Upper lobe of left lung (tissue), 6 donors: ENCODE measurements around the gene SLC32A1. TPM values are rescaled to one million over a fixed set of nuclear protein-coding genes. Genes with fewer than 3 reads are reported as not detected.

Source experiments
- ATAC-seq, 2 donors: fragments of 200-7000 bp; cut with Tn5 transposase; one replicate each; pipeline ENCODE4 v1.9.1; 2022; ENCODE audit warnings: mild to moderate bottlenecking in 2 of 2, moderate library complexity in 2 of 2; ENCODE audit not compliant: low FRiP score in 2 of 2
- DNase-seq, 2 donors: peaks; one replicate each; pipeline ENCODE4 v3.0.0-alpha.2; 2019 to 2020
- H3K27ac ChIP-seq, 4 donors: fragments of 200-600 bp; sonication (generic); one replicate each; pipeline ENCODE4 v1.5.1; 2016 to 2019
- H3K27me3 ChIP-seq, 4 donors: fragments of 200-600 bp; sonication (generic); one replicate each; pipeline ENCODE4 v1.5.1; 2017 to 2019
- H3K36me3 ChIP-seq, 4 donors: fragments of 200-600 bp; sonication (generic); one replicate each; pipeline ENCODE4 v1.5.1; 2016 to 2019
- H3K4me1 ChIP-seq, 4 donors: fragments of 200-600 bp; sonication (generic); one replicate each; pipeline ENCODE4 v1.5.1; 2018 to 2019
- H3K4me3 ChIP-seq, 4 donors: fragments of 200-600 bp; sonication (generic); one replicate each; pipeline ENCODE4 v1.5.1; 2017 to 2019; ENCODE audit warnings: mild to moderate bottlenecking in 2 of 4, moderate library complexity in 1 of 4
- H3K9me3 ChIP-seq, 4 donors: fragments of 200-600 bp; sonication (generic); one replicate each; pipeline ENCODE4 v1.5.1; 2018 to 2019
- EP300 ChIP-seq, 4 donors: sonication (generic); formaldehyde crosslinking; IDR thresholded peaks; one replicate each; pipeline ENCODE4 v1.5.1; 2017; ENCODE audit warnings: antibody characterized with exemption in 4 of 4, control low read depth in 2 of 4
- POLR2A ChIP-seq, 4 donors: fragments of 450-650 bp; IDR thresholded peaks; one replicate each; pipeline ENCODE4 v1.5.1; 2016 to 2017; ENCODE audit warnings: antibody characterized with exemption in 4 of 4, mild to moderate bottlenecking in 2 of 4
- POLR2AphosphoS5 ChIP-seq, 2 donors: sonication (generic); formaldehyde crosslinking; IDR thresholded peaks; one replicate each; pipeline ENCODE4 v1.5.1; 2017; ENCODE audit warnings: antibody characterized with exemption in 2 of 2
- WGBS, 2 donors: methylation state at CpG; one replicate each; pipeline ENCODE4 v1.1.5; 2017 to 2018; 5-methylcytosine and 5-hydroxymethylcytosine counted together
- total RNA-seq, 6 donors: library from RNA; depleted of rRNA in 4 of 6; stranded (reverse); fragments of >200 nt in 4 of 6; gene quantifications; one replicate each; pipeline versions ENCODE4 v1.1.0 to v1.2.1, GENCODE V29; 2016 to 2021
- TF ChIP-seq, protein P1 (sequence below), 6 experiments: fragments of 450-650 bp in 4 of 6; fragments of 200-600 bp in 2 of 6; sonication (generic) in 2 of 6; IDR thresholded peaks; one replicate each; pipeline ENCODE4 v1.5.1; 2016 to 2019; ENCODE audit warnings: antibody characterized with exemption in 6 of 6
- donor health status: DM: no; HTN: no; CAD: no; lungs with moderate emphysema.
- donor health status: DM: no; HTN: yes; CAD: no; lungs with severe emphysema.

SLC32A1 gene
- total RNA-seq, 6 donors from 2014 or later, result not detected

- 54 to 75% methylated on average over 6 of the region's 6 CpGs for WGBS, 2 donors
- Histone ChIP-seq H3K27ac (peak overlapping the region in 1 of 4 donors; percentile 37), H3K4me3 (no peak overlapping the region), H3K27me3 (no peaks in the 10 kb centered on the region), H3K9me3 (no peaks in the 10 kb centered on the region), H3K4me1 (no peaks in the 10 kb centered on the region), H3K36me3 (peaks cover 12 to 79% (median 44%) of the 10 kb centered on the region in 4 donors)
- DNase-seq, result no peak
- TF ChIP-seq, protein P1, sequence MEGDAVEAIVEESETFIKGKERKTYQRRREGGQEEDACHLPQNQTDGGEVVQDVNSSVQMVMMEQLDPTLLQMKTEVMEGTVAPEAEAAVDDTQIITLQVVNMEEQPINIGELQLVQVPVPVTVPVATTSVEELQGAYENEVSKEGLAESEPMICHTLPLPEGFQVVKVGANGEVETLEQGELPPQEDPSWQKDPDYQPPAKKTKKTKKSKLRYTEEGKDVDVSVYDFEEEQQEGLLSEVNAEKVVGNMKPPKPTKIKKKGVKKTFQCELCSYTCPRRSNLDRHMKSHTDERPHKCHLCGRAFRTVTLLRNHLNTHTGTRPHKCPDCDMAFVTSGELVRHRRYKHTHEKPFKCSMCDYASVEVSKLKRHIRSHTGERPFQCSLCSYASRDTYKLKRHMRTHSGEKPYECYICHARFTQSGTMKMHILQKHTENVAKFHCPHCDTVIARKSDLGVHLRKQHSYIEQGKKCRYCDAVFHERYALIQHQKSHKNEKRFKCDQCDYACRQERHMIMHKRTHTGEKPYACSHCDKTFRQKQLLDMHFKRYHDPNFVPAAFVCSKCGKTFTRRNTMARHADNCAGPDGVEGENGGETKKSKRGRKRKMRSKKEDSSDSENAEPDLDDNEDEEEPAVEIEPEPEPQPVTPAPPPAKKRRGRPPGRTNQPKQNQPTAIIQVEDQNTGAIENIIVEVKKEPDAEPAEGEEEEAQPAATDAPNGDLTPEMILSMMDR (IDR thresholded peaks at IDR 0.05), result no peak
- TF ChIP-seq POLR2A (IDR thresholded peaks at IDR 0.05) (no peak), POLR2AphosphoS5 (IDR thresholded peaks at IDR 0.05) (no peak), EP300 (IDR thresholded peaks at IDR 0.05) (no peak)
- ATAC-seq, result no peak
Observed at GRCh38 chr20:38755324-38755910, 31.1 kb downstream of the SLC32A1 start.

- TF ChIP-seq EP300 (IDR thresholded peaks at IDR 0.05), result peak in 1 of 4 donors; percentile 9
- TF ChIP-seq POLR2A (IDR thresholded peaks at IDR 0.05), result no peak
- Histone ChIP-seq H3K27ac (peak overlapping the region in 3 of 4 donors; percentile 5 to 63 (median 13)), H3K9me3 (no peaks in the 10 kb centered on the region), H3K36me3 (peaks cover 14 to 92% (median 55%) of the 10 kb centered on the region in 4 donors), H3K4me3 (no peak overlapping the region), H3K27me3 (no peaks in the 10 kb centered on the region), H3K4me1 (no peaks in the 10 kb centered on the region)
- 72 to 74% methylated on average over 7 of the region's 7 CpGs for WGBS, 2 donors
- DNase-seq (no peak), ATAC-seq (no peak)
Observed at GRCh38 chr20:38757145-38757775, 33.0 kb downstream of the SLC32A1 start.

DNA sequence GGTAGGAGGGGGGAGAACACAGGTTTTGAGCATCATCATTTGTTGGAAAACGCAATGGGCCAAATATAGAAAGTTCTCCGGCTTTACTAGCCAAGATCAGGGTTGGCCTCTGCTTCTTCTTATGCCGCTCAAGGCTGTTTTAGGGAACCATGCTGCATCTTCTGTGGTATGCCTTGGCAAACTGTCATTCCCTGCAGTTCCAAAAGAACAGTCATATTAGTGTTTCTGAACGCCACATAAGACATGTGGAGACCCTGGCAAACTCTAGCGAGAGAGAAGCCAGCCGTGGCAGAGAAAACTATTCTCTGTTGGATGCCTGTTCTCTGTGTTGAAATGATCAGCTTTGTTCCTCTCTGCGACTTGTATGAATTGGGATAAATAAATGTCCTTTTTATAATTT, 34.8 kb downstream of the SLC32A1 start:
- no peak for DNase-seq
- no peak overlapping the region for H3K4me3 ChIP-seq
- 88 to 99% methylated on average over 7 of the region's 7 CpGs for WGBS, 2 donors
- no peak for ATAC-seq
- H3K36me3 ChIP-seq, result peaks cover 14 to 100% (median 72%) of the 10 kb centered on the region in 4 donors
- no peak overlapping the region for H3K27ac ChIP-seq
- no peak for TF ChIP-seq POLR2AphosphoS5 (IDR thresholded peaks at IDR 0.05)
- no peak for TF ChIP-seq POLR2A (IDR thresholded peaks at IDR 0.05)
- TF ChIP-seq EP300 (IDR thresholded peaks at IDR 0.05), result no peak
- TF ChIP-seq, protein P1 (IDR thresholded peaks at IDR 0.05), result no peak
- no peaks in the 10 kb centered on the region for H3K27me3 ChIP-seq
- no peaks in the 10 kb centered on the region for H3K4me1 ChIP-seq
- H3K9me3 ChIP-seq, result no peaks in the 10 kb centered on the region

DNA sequence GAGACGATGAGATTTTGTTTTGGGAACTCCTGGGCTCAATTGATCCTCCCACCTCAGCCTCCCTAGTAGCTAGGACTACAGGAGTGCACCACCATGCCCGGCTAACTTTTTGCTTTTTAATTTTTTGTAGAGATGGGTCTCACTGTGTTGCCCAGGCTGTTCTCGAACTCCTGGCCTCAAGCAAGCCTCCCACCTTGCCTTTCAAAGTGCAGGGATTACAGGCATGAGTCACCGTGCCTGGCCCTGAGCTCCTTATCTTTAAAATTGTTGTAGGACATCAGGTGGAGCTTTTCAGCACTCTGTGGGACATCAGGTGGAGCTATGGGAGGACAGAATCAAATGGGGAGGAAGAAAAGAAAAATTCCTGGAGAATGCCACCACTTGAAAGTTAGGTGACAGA, 36.7 kb downstream of the SLC32A1 start:
- DNase-seq (no peak), ATAC-seq (no peak)
- no peaks in the 10 kb centered on the region for H3K4me1 ChIP-seq
- WGBS, 2 donors, result 93 to 96% methylated on average over 4 of the region's 4 CpGs
- TF ChIP-seq POLR2AphosphoS5 (IDR thresholded peaks at IDR 0.05) (no peak), EP300 (IDR thresholded peaks at IDR 0.05) (no peak), POLR2A (IDR thresholded peaks at IDR 0.05) (no peak)
- TF ChIP-seq, protein P1 (IDR thresholded peaks at IDR 0.05), result no peak
- H3K27ac ChIP-seq, result no peak overlapping the region
- no peaks in the 10 kb centered on the region for H3K27me3 ChIP-seq
- H3K9me3 ChIP-seq, result no peaks in the 10 kb centered on the region
- H3K36me3 ChIP-seq, result peaks cover 11 to 100% (median 72%) of the 10 kb centered on the region in 4 donors
- H3K4me3 ChIP-seq, result no peak overlapping the region

GRCh38 chr20:38762174-38762573, 37.9 kb downstream of the SLC32A1 start:
- no peak overlapping the region for H3K4me3 ChIP-seq
- H3K36me3 ChIP-seq, result peaks cover 11 to 100% (median 74%) of the 10 kb centered on the region in 4 donors
- no peak overlapping the region for H3K27ac ChIP-seq
- no peaks in the 10 kb centered on the region for H3K27me3 ChIP-seq
- H3K4me1 ChIP-seq, result no peaks in the 10 kb centered on the region
- TF ChIP-seq POLR2AphosphoS5 (IDR thresholded peaks at IDR 0.05) (no peak), POLR2A (IDR thresholded peaks at IDR 0.05) (no peak)
- TF ChIP-seq, protein P1 (IDR thresholded peaks at IDR 0.05), result no peak
- no peak for ATAC-seq
- no peaks in the 10 kb centered on the region for H3K9me3 ChIP-seq
- DNase-seq, result no peak
